GM10248 (cell line): ENCODE data around the gene LYPD4.

Experiments
- CTCF ChIA-PET: fragments of 300-600 bp; sonication (Branson Sonifier 250); formaldehyde crosslinking; extraction: SDS; loops from one replicate; lab custom pipeline; 2021; ENCODE audit warnings: antibody characterized with exemption; lab: Yijun Ruan, JAX
- POLR2A ChIA-PET: fragments of 350-650 bp; sonication (Branson Sonifier 250); formaldehyde crosslinking; extraction: SDS; loops from one replicate; lab custom pipeline; 2020; ENCODE audit warnings: antibody characterized with exemption; lab: Yijun Ruan, JAX
- DNase-seq: peaks from one replicate; pipeline ENCODE4 v3.0.0; 2012; ENCODE audit errors: extremely low spot score
- TF ChIP-seq, protein P1 (sequence below): IDR thresholded peaks from 2 replicates; pipeline ENCODE4 v1.5.1; 2012; ENCODE audit warnings: mild to moderate bottlenecking, low read depth; ENCODE audit errors: extremely low read depth, missing control alignments, control extremely low read depth

LYPD4 gene

DNA sequence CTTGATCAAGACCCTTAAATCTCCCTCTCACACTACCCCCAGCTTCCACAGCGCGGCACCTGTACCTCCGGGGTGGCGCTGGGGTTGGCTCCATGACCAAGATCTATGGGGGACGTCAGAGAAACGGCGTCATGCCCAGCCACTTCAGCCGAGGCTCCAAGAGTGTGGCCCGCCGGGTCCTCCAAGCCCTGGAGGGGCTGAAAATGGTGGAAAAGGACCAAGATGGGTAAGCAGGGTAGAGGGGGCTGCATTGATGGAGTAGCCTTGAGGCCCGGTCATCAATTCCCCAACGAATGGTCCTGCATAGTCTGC lies 24.5 kb upstream of the LYPD4 start:
- CTCF ChIA-PET, result interaction anchor here (1.0 to 7.3 kb wide), 6 partner anchors 8 to 88 kb away, joined by 3 to 33 read pairs (median 4); partner anchors contain the start of gene RPS19
- TF ChIP-seq, protein P1, sequence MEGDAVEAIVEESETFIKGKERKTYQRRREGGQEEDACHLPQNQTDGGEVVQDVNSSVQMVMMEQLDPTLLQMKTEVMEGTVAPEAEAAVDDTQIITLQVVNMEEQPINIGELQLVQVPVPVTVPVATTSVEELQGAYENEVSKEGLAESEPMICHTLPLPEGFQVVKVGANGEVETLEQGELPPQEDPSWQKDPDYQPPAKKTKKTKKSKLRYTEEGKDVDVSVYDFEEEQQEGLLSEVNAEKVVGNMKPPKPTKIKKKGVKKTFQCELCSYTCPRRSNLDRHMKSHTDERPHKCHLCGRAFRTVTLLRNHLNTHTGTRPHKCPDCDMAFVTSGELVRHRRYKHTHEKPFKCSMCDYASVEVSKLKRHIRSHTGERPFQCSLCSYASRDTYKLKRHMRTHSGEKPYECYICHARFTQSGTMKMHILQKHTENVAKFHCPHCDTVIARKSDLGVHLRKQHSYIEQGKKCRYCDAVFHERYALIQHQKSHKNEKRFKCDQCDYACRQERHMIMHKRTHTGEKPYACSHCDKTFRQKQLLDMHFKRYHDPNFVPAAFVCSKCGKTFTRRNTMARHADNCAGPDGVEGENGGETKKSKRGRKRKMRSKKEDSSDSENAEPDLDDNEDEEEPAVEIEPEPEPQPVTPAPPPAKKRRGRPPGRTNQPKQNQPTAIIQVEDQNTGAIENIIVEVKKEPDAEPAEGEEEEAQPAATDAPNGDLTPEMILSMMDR, result no peak
- no peak for DNase-seq
- POLR2A ChIA-PET, result interaction anchor here (0.9 to 1.7 kb wide), 4 partner anchors 8 to 76 kb away, joined by 4 to 7 read pairs (median 5); partner anchors contain the start of genes CD79A and RPS19

DNA sequence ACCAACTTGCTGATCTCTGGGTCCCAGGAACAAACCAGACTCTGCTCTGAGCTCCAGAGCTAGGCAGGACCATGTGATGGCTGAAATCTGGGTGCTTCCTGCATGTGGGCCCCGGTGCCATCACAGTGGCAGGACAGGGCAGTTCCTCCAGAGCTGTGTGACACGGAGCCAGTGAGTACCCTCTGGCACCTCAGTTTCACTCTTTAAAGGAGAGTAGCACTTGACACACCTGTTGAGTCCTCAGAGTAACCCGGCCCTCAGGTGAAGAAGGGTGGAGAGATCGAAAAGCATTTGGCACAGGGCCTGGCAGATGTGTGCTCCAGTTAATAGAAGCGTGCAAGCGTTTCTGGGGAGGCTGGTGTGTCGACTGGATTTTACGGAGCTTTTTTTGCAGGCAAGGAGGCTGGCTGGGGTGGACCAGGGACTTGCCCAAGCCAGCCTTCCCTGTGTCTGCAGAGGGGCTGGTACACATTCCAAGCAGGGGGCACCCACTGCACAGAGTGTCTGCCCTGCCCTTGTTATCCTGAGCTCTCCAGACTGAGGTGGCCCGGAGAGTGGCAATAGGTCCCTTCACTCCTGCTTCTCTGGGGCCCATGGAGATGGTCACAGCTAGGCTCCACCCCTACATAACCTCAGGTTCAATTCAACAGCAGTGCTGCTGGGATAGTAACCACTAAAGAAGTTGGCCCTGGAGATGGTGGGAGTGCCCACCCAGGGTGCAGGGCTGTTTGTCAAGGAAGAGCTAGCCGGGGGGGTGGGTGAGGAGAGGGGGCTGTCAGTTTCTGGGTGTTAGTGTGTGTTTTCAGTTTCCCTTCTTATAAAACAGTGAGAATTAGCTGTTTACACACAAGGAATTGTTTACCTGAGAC lies 23.9 kb upstream of the LYPD4 start:
- ChIA-PET POLR2A (interaction anchor here (0.5 to 2.5 kb wide), 6 partner anchors 9 to 1763 kb away, joined by 4 to 11 read pairs (median 6); partner anchors contain the start of genes CD79A and RPS19), CTCF (interaction anchor here (0.9 to 7.3 kb wide), 8 partner anchors 8 to 167 kb away, joined by 3 to 33 read pairs (median 4); partner anchors contain the start of gene RPS19)
- TF ChIP-seq, protein P1, result no peak
- DNase-seq, result no peak

DNA sequence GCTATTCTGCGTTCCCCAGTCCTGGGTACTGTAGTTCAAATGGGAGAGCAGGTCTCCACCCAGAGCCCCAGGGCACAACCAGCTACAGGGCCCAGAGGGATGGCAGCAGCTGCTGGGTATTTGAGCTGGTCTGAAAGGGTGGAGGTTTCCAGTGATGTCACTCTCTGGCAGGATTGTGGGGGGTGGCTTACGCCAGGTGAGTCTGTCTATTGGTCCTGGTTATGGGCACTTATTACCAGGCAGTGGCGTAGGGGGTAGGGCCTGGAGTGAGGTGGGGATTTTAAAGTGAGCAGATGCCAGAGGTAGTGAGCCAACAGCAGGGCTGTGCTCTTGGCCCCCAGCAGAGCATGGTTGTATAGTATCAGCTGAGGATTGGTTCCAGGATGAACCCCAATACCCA lies 21.8 kb upstream of the LYPD4 start:
- CTCF ChIA-PET, result interaction anchor here (1.1 to 7.3 kb wide), 2 partner anchors 68 to 86 kb away, joined by 3 to 33 read pairs; no protein-coding TSS in a partner anchor
- TF ChIP-seq, protein P1, result no peak

DNA sequence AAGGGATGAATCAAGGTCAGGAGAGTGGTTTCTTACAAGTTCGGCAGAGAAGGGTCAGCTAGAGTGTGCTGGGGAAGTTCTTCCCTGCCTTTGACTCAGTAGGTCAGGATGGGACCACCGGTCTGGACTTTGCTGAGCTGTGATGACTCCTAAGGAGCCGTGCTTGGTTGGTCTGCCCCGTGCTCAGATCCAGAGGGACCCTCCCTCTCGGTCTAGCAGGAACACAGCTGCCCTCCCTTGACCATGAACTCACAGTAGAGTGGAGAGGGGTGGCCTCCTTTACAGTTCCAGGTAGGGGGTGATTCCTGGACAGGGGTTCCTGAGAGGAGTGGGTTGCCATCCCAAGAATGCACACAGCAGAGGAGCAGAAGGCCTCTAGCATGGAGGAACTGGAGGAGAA lies 19.9 kb upstream of the LYPD4 start:
- ChIA-PET POLR2A (interaction anchor here (1.2 to 2.6 kb wide), 5 partner anchors 9 to 81 kb away, joined by 4 to 10 read pairs (median 6); no protein-coding TSS in a partner anchor), CTCF (interaction anchor here (4.2 to 7.3 kb wide), 2 partner anchors 9 to 87 kb away, joined by 27 to 33 read pairs; no protein-coding TSS in a partner anchor)
- DNase-seq, result no peak
- TF ChIP-seq, protein P1, result no peak

More for the DNA sequence above, 21.8 kb upstream of the LYPD4 start:
- DNase-seq, result no peak
- POLR2A ChIA-PET, result interaction anchor here (0.7 to 2.5 kb wide), 3 partner anchors 11 to 1191 kb away, joined by 3 to 11 read pairs (median 6); partner anchors contain the start of gene CD79A

DNA sequence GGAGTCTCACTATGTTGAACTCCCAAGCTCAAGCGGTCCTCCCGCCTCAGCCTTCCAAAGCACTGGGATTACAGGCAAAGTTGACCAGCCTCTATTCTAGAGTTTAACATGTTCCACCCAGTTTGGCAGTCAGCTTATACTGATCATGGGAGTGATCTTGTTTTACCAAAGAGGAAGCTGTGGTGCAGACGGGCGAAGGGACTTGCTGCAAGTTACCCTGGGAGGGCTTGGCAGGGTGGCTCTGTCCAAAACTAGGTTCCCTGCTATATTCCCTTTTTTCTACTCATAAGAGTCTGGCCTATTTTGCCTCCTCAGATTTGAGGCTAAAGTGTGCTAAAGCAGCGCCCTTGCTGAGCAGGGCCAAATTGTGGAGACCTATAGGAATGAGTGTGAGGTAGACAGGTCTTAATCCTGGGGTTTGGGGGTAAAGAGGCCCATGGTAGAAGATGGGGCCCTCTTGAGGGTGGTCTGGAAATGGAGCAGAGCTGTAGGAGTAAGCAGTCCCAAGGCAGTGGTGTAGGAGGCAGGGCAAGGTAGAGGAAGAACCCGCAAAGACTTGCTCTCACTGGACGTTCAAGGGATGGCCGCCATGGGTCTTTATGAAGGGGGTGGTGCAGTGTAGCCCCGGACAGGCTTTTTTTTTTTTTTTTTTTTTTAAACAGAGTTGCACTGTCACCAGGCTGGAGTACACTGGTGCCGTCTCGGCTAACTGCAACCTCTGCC lies 18.9 kb upstream of the LYPD4 start:
- no peak for DNase-seq
- POLR2A ChIA-PET, result interaction anchor here (0.6 to 2.6 kb wide), 3 partner anchors 10 to 619 kb away, joined by 6 to 10 read pairs (median 7); no protein-coding TSS in a partner anchor
- TF ChIP-seq, protein P1, result no peak
- CTCF ChIA-PET, result interaction anchor here (0.6 to 7.3 kb wide), 6 partner anchors 10 to 94 kb away, joined by 3 to 33 read pairs (median 4); no protein-coding TSS in a partner anchor
